ENCODE data around the gene SH3D19.

DNA sequence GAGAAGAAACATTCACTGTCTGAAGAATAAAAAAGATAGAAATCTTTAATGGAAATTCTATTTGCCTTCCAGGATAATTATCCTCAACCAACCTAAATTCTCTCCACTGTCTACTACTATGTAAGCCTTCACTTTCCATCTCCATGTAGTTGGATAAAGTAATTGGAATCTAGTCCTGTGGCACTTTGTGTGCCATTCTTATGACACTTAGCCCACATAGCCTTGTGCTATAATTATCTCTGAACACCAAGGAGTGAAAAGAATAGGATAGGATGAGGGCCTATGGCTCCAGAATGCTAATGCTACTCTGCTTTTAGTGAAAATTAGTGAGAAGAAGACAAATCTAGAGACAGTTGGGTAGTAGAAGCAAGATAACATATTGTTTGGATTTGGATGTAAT is 28.2 kb downstream of the SH3D19 start:
- no peak for TF ChIP-seq POLR2A (IDR thresholded peaks at IDR 0.05)
- TF ChIP-seq, protein P1, sequence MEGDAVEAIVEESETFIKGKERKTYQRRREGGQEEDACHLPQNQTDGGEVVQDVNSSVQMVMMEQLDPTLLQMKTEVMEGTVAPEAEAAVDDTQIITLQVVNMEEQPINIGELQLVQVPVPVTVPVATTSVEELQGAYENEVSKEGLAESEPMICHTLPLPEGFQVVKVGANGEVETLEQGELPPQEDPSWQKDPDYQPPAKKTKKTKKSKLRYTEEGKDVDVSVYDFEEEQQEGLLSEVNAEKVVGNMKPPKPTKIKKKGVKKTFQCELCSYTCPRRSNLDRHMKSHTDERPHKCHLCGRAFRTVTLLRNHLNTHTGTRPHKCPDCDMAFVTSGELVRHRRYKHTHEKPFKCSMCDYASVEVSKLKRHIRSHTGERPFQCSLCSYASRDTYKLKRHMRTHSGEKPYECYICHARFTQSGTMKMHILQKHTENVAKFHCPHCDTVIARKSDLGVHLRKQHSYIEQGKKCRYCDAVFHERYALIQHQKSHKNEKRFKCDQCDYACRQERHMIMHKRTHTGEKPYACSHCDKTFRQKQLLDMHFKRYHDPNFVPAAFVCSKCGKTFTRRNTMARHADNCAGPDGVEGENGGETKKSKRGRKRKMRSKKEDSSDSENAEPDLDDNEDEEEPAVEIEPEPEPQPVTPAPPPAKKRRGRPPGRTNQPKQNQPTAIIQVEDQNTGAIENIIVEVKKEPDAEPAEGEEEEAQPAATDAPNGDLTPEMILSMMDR (IDR thresholded peaks at IDR 0.05), result no peak

Measured in uterus (tissue), 2 donors.